ENCODE measurements around the gene SYNE3.

SYNE3 gene

DNA sequence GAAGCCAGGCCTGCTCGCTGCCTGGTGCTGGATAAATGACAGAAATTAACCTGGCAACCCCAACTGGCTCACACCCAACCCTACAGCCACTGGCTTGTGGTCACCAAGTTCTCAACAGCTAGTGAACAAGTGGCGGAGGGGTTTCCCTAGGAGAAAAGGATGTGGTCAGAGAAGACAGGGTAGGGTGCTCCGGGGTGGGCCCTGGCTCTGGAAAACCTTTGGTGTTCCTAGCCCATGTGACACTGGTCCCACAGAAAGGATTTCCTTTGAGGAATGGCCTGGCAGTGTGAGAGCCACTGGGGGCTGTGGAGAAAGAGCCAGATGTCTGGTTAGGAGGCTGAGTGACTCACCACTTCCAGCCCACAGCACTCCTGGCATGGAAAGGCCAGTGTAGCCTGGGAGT, 8.7 kb downstream of the SYNE3 start:
- Histone ChIP-seq H3K4me1 (ENCODE audit: control insufficient read depth in 5 of 5, insufficient read depth in 5 of 5, low read length in 5 of 5) (peaks cover 17 to 82% (median 76%) of the 10 kb centered on the region in 5 donors), H3K9ac (ENCODE audit: low read length in 5 of 5) (peak overlapping the region in 4 of 5 donors; percentile 13 to 61 (median 45)), H3K36me3 (ENCODE audit: control insufficient read depth in 5 of 5, insufficient read depth in 5 of 5, low read length in 5 of 5) (peaks cover 0 to 22% (median 17%) of the 10 kb centered on the region in 5 donors), H3K27ac (ENCODE audit: low read depth, low read length) (peak overlapping the region; percentile 88), H3K4me3 (ENCODE audit: low read depth in 1 of 5, low read length in 5 of 5) (peak overlapping the region in 2 of 5 donors; percentile 12 to 23), H3K27me3 (ENCODE audit: control insufficient read depth in 5 of 5, insufficient read depth in 4 of 5, low read length in 5 of 5) (no peaks in the 10 kb centered on the region), H3K9me3 (ENCODE audit: control insufficient read depth in 5 of 5, low read length in 5 of 5) (no peaks in the 10 kb centered on the region)

DNA sequence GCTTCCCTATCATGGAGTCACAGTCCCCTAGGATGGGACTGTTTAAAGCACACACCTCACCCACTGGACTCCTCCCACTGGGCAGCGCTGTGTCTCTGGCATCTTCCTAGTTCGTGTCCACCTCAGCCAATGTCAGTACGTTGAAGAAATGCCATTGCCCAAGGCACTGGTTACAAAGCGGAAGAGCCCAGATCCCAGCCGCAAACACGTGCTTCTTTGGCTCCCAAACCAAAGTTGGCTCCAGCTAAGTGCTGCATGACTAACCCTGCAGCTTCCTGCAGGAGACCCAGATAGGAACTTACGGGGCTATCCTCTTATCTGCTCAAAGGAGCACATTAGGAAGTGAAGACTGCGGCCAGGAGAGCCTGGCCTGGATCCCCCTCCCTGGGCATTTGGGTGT, 9.3 kb downstream of the SYNE3 start:
- Histone ChIP-seq H3K27me3 (ENCODE audit: control insufficient read depth in 5 of 5, insufficient read depth in 4 of 5, low read length in 5 of 5) (no peaks in the 10 kb centered on the region), H3K4me1 (ENCODE audit: control insufficient read depth in 5 of 5, insufficient read depth in 5 of 5, low read length in 5 of 5) (peaks cover 17 to 87% (median 81%) of the 10 kb centered on the region in 5 donors), H3K4me3 (ENCODE audit: low read depth in 1 of 5, low read length in 5 of 5) (peak overlapping the region in 1 of 5 donors; percentile 12), H3K9me3 (ENCODE audit: control insufficient read depth in 5 of 5, low read length in 5 of 5) (no peaks in the 10 kb centered on the region), H3K27ac (ENCODE audit: low read depth, low read length) (peak overlapping the region; percentile 88), H3K36me3 (ENCODE audit: control insufficient read depth in 5 of 5, insufficient read depth in 5 of 5, low read length in 5 of 5) (peaks cover 0 to 22% (median 17%) of the 10 kb centered on the region in 5 donors), H3K9ac (ENCODE audit: low read length in 5 of 5) (peak overlapping the region in 1 of 5 donors; percentile 61)

DNA sequence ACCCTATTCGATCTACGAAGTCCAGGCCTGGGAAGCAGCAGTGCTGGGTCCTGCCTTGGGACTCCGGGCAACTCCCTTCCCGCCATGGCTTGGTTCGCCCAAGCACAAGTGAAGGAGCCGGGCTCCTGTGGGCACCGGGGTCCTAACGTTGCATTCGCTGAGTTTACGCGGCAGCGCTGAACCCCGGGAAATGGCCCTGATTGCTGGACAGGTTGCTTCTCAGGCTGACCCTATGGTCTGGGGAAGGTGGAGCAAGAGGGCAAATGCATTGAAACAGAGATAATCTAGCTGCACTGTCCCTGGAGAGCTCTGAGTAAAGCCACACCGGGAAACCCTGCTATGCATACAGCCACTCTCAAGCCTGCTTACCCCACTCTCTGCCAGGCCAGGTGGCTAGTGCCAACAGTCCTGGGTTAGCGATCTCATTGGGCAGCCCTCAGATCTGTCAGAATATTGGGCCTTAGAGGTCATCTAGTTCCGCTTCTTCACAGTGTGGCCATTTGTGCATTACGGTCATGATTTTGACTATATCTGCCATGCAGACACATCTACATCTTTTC, 11.3 kb downstream of the SYNE3 start:
- no peak overlapping the region for H3K4me3 ChIP-seq (ENCODE audit: low read depth in 1 of 5, low read length in 5 of 5)
- peak overlapping the region; percentile 84 for H3K27ac ChIP-seq (ENCODE audit: low read depth, low read length)
- H3K4me1 ChIP-seq (ENCODE audit: control insufficient read depth in 5 of 5, insufficient read depth in 5 of 5, low read length in 5 of 5), result peaks cover 22 to 92% (median 85%) of the 10 kb centered on the region in 5 donors

DNA sequence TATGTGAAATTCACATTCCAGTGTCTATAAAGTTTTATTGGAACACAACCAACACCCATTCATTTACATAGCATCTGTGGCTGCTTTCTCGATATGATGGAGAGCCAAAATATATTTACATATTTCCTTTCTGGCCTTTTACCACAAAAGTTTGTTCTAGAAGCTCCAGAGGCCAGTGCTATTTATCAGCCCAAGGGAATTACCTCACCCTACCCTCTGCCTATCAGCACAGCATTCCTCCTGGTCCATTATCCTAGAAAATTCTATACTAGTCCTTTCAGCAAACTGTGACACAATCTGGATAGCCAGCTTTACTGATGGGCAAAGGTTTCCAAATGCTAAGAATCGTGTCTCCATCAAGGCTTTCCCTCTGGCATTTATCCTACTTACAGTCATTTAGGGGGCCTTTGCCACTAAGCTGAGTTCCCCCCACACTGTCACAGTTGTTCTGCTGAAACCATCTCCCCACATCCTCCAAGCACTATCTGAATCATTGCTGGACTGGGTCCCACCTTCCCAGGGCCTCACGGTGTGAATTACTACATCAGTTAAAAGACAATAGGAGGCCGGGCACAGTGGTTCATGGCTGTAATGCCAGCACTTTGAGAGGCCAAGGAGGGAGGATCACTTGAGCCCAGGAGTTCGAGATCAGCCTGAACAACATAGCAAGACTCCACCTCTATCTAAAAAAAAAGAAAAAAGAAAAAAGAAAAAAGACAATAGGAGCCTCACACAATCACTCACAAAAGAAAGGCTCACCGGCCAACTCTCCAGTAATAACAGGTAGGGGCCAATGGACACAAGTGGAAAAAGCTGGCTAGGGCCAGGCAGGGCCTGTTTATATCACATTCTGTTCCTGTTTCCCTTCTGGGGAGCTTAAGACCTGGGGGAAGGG, 12.1 kb downstream of the SYNE3 start:
- H3K27ac ChIP-seq (ENCODE audit: low read depth, low read length), result peak overlapping the region; percentile 84

More for the DNA sequence above, 11.3 kb downstream of the SYNE3 start:
- no peaks in the 10 kb centered on the region for H3K9me3 ChIP-seq (ENCODE audit: control insufficient read depth in 5 of 5, low read length in 5 of 5)
- H3K27me3 ChIP-seq (ENCODE audit: control insufficient read depth in 5 of 5, insufficient read depth in 4 of 5, low read length in 5 of 5), result no peaks in the 10 kb centered on the region
- peaks cover 0 to 33% (median 29%) of the 10 kb centered on the region in 5 donors for H3K36me3 ChIP-seq (ENCODE audit: control insufficient read depth in 5 of 5, insufficient read depth in 5 of 5, low read length in 5 of 5)
- H3K9ac ChIP-seq (ENCODE audit: low read length in 5 of 5), result peak overlapping the region in 1 of 5 donors; percentile 23

DNA sequence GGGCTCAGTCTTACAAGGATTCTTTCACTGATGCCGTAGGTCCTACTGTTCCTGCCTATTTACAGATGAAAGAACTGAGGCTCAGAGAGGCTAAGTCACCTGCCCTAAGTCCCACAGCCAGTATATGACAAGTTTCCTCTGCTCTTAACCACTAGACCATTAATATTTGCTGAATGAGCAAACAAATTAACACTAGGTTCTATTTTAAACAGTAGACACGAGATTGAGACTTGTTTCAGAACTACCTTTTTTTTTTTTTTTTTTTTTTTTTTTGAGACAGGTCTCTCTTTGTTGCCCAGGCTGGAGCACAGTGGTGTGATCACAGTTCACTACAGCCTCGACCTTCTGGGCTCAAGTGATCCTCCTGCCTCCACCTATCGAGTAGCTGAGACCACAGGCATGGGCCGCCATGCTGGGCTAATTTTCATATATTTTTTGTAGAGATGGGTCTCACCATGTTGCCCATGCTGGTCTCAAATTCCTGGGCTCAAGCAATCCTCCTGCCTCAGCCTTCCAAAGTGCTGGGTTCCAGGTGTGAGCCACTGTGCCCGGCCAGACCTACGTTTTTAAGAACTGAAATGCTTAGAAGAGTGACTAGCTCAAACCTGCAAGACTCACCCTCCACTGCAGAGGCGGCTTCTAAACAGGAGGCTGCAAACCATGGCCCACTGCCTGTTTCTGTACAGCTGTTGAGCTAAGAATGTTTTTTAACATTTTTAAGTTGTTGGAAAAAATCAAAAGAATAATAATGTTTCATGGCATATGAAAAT, 12.9 kb downstream of the SYNE3 start:
- H3K36me3 ChIP-seq (ENCODE audit: control insufficient read depth in 5 of 5, insufficient read depth in 5 of 5, low read length in 5 of 5), result peaks cover 0 to 28% (median 25%) of the 10 kb centered on the region in 5 donors
- H3K4me1 ChIP-seq (ENCODE audit: control insufficient read depth in 5 of 5, insufficient read depth in 5 of 5, low read length in 5 of 5), result peaks cover 20 to 89% (median 84%) of the 10 kb centered on the region in 5 donors
- no peaks in the 10 kb centered on the region for H3K27me3 ChIP-seq (ENCODE audit: control insufficient read depth in 5 of 5, insufficient read depth in 4 of 5, low read length in 5 of 5)
- H3K9me3 ChIP-seq (ENCODE audit: control insufficient read depth in 5 of 5, low read length in 5 of 5), result no peaks in the 10 kb centered on the region
- H3K27ac ChIP-seq (ENCODE audit: low read depth, low read length), result peak overlapping the region; percentile 84
- H3K4me3 ChIP-seq (ENCODE audit: low read depth in 1 of 5, low read length in 5 of 5), result no peak overlapping the region
- no peak overlapping the region for H3K9ac ChIP-seq (ENCODE audit: low read length in 5 of 5)

More for the DNA sequence above, 12.1 kb downstream of the SYNE3 start:
- Histone ChIP-seq H3K27me3 (ENCODE audit: control insufficient read depth in 5 of 5, insufficient read depth in 4 of 5, low read length in 5 of 5) (no peaks in the 10 kb centered on the region), H3K4me3 (ENCODE audit: low read depth in 1 of 5, low read length in 5 of 5) (no peak overlapping the region), H3K4me1 (ENCODE audit: control insufficient read depth in 5 of 5, insufficient read depth in 5 of 5, low read length in 5 of 5) (peaks cover 22 to 89% (median 82%) of the 10 kb centered on the region in 5 donors), H3K9ac (ENCODE audit: low read length in 5 of 5) (peak overlapping the region in 1 of 5 donors; percentile 23), H3K36me3 (ENCODE audit: control insufficient read depth in 5 of 5, insufficient read depth in 5 of 5, low read length in 5 of 5) (peaks cover 0 to 29% (median 25%) of the 10 kb centered on the region in 5 donors), H3K9me3 (ENCODE audit: control insufficient read depth in 5 of 5, low read length in 5 of 5) (no peaks in the 10 kb centered on the region)

GRCh38 chr14:95502381-95502950, 14.0 kb downstream of the SYNE3 start:
- Histone ChIP-seq H3K4me1 (ENCODE audit: control insufficient read depth in 5 of 5, insufficient read depth in 5 of 5, low read length in 5 of 5) (peaks cover 15 to 86% (median 80%) of the 10 kb centered on the region in 5 donors), H3K27ac (ENCODE audit: low read depth, low read length) (peak overlapping the region; percentile 84), H3K9ac (ENCODE audit: low read length in 5 of 5) (no peak overlapping the region), H3K4me3 (ENCODE audit: low read depth in 1 of 5, low read length in 5 of 5) (no peak overlapping the region), H3K9me3 (ENCODE audit: control insufficient read depth in 5 of 5, low read length in 5 of 5) (no peaks in the 10 kb centered on the region), H3K27me3 (ENCODE audit: control insufficient read depth in 5 of 5, insufficient read depth in 4 of 5, low read length in 5 of 5) (no peaks in the 10 kb centered on the region), H3K36me3 (ENCODE audit: control insufficient read depth in 5 of 5, insufficient read depth in 5 of 5, low read length in 5 of 5) (peaks cover 0 to 28% (median 18%) of the 10 kb centered on the region in 5 donors)

GRCh38 chr14:95500772-95501401, 15.6 kb downstream of the SYNE3 start:
- H3K36me3 ChIP-seq (ENCODE audit: control insufficient read depth in 5 of 5, insufficient read depth in 5 of 5, low read length in 5 of 5), result peaks cover 0 to 17% (median 15%) of the 10 kb centered on the region in 5 donors
- H3K4me1 ChIP-seq (ENCODE audit: control insufficient read depth in 5 of 5, insufficient read depth in 5 of 5, low read length in 5 of 5), result peaks cover 19 to 88% (median 82%) of the 10 kb centered on the region in 5 donors
- peak overlapping the region; percentile 84 for H3K27ac ChIP-seq (ENCODE audit: low read depth, low read length)
- H3K27me3 ChIP-seq (ENCODE audit: control insufficient read depth in 5 of 5, insufficient read depth in 4 of 5, low read length in 5 of 5), result no peaks in the 10 kb centered on the region
- peak overlapping the region in 1 of 5 donors; percentile 23 for H3K4me3 ChIP-seq (ENCODE audit: low read depth in 1 of 5, low read length in 5 of 5)
- H3K9ac ChIP-seq (ENCODE audit: low read length in 5 of 5), result peak overlapping the region in 1 of 5 donors; percentile 22
- no peaks in the 10 kb centered on the region for H3K9me3 ChIP-seq (ENCODE audit: control insufficient read depth in 5 of 5, low read length in 5 of 5)

- peaks cover 0 to 17% (median 15%) of the 10 kb centered on the region in 5 donors for H3K36me3 ChIP-seq (ENCODE audit: control insufficient read depth in 5 of 5, insufficient read depth in 5 of 5, low read length in 5 of 5)
- peaks cover 24 to 93% (median 87%) of the 10 kb centered on the region in 5 donors for H3K4me1 ChIP-seq (ENCODE audit: control insufficient read depth in 5 of 5, insufficient read depth in 5 of 5, low read length in 5 of 5)
- no peaks in the 10 kb centered on the region for H3K9me3 ChIP-seq (ENCODE audit: control insufficient read depth in 5 of 5, low read length in 5 of 5)
- no peaks in the 10 kb centered on the region for H3K27me3 ChIP-seq (ENCODE audit: control insufficient read depth in 5 of 5, insufficient read depth in 4 of 5, low read length in 5 of 5)
- H3K4me3 ChIP-seq (ENCODE audit: low read depth in 1 of 5, low read length in 5 of 5), result peak overlapping the region in 1 of 5 donors; percentile 23
- peak overlapping the region; percentile 84 for H3K27ac ChIP-seq (ENCODE audit: low read depth, low read length)
- peak overlapping the region in 1 of 5 donors; percentile 4 for H3K9ac ChIP-seq (ENCODE audit: low read length in 5 of 5)
Measured at GRCh38 chr14:95500201-95500681, 16.2 kb downstream of the SYNE3 start.

DNA sequence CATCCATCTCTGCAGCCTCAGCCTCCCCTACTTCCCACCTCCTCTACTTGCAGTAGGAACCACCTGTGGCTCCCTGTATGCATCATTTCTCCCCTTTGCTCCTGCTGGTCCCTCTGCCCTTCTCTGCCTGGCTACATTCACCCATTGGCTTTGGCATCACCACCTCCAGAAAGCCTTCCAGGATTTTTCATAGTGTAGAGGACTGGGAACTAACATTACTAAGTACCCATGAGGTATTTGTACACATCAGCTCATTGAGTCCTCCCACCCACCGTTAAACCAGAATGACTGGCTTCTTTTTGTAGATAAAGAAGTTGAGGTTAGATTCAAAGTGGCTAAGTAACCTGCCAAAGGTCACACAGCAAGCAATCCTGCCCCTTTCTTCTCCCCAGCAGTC, 17.1 kb downstream of the SYNE3 start:
- no peaks in the 10 kb centered on the region for H3K9me3 ChIP-seq (ENCODE audit: control insufficient read depth in 5 of 5, low read length in 5 of 5)
- peak overlapping the region in 1 of 5 donors; percentile 9 for H3K9ac ChIP-seq (ENCODE audit: low read length in 5 of 5)
- H3K27ac ChIP-seq (ENCODE audit: low read depth, low read length), result peak overlapping the region; percentile 76
- no peaks in the 10 kb centered on the region for H3K27me3 ChIP-seq (ENCODE audit: control insufficient read depth in 5 of 5, insufficient read depth in 4 of 5, low read length in 5 of 5)
- H3K36me3 ChIP-seq (ENCODE audit: control insufficient read depth in 5 of 5, insufficient read depth in 5 of 5, low read length in 5 of 5), result peaks cover 0 to 17% (median 16%) of the 10 kb centered on the region in 5 donors
- peaks cover 22 to 90% (median 78%) of the 10 kb centered on the region in 5 donors for H3K4me1 ChIP-seq (ENCODE audit: control insufficient read depth in 5 of 5, insufficient read depth in 5 of 5, low read length in 5 of 5)
- no peak overlapping the region for H3K4me3 ChIP-seq (ENCODE audit: low read depth in 1 of 5, low read length in 5 of 5)
